Astrocyte of the spinal cord (primary cell): ENCODE measurements around the gene GPR78.

Experiments used
- DNase-seq: peaks from one replicate; pipeline ENCODE4 v3.0.0; 2011; ENCODE audit warnings: low read depth, low spot score
- H3K4me3 ChIP-seq: 2 replicates; pipeline ENCODE4 v1.5.1; 2011; ENCODE audit warnings: low read depth, mild to moderate bottlenecking, low read length, moderate library complexity
- in situ Hi-C: cut with HindIII; loops from 2 replicates; pipeline ENCODE4 v1.10.0; 2017; ENCODE audit warnings: low sequenced_read_pairs
- TF ChIP-seq, protein P1 (sequence below): IDR thresholded peaks from 2 replicates; pipeline ENCODE4 v1.5.1; 2012; ENCODE audit warnings: low read depth, mild to moderate bottlenecking, low read length, inconsistent platforms

Gene GPR78

GRCh38 chr4:8597319-8597718, 17.1 kb downstream of the GPR78 start:
- in situ Hi-C loops, result no loop called here
- TF ChIP-seq, protein P1, sequence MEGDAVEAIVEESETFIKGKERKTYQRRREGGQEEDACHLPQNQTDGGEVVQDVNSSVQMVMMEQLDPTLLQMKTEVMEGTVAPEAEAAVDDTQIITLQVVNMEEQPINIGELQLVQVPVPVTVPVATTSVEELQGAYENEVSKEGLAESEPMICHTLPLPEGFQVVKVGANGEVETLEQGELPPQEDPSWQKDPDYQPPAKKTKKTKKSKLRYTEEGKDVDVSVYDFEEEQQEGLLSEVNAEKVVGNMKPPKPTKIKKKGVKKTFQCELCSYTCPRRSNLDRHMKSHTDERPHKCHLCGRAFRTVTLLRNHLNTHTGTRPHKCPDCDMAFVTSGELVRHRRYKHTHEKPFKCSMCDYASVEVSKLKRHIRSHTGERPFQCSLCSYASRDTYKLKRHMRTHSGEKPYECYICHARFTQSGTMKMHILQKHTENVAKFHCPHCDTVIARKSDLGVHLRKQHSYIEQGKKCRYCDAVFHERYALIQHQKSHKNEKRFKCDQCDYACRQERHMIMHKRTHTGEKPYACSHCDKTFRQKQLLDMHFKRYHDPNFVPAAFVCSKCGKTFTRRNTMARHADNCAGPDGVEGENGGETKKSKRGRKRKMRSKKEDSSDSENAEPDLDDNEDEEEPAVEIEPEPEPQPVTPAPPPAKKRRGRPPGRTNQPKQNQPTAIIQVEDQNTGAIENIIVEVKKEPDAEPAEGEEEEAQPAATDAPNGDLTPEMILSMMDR, result no peak
- DNase-seq, result no peak
- no peak overlapping the region for H3K4me3 ChIP-seq

GRCh38 chr4:8597791-8598190, 17.6 kb downstream of the GPR78 start:
- DNase-seq, result no peak
- TF ChIP-seq, protein P1, result no peak

DNA sequence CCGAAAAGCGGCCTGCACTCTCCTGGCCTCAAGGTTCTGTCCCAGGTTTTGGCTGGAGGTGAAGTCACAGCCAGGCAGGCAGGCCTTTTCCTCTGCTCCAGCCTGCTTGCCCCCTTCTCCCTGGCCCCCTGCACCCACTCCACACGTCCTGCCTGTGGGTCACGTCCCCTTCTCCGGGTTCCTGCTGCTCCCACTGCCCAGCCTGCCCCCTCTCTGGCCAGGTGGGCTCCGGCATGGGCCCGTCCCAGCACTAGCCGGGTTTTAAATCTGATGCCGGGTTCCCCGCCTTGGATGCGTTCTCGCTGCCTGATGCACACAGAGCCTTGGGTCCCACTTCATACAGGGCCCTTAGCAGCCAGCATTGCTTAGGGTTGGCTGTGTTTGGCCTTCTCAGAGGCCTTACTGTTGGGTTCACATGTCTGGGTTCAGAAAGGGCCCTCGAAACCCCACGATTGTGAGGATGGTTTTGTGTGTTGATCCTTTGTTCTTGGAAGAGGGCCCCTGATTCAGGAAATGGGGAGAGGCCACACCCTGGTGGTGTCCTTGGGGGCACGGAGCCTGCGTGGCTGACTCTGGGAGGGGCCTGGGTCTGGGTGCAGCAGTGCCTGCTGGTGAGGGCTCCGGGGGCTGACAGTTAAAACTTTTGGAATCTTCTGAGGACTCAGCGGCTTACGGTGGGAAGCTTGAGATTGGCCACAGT, 18.3 kb downstream of the GPR78 start:
- H3K4me3 ChIP-seq, result no peak overlapping the region
- TF ChIP-seq, protein P1, result no peak
- in situ Hi-C loops, result no loop called here

More at GRCh38 chr4:8597791-8598190, 17.6 kb downstream of the GPR78 start:
- in situ Hi-C loops, result no loop called here
- no peak overlapping the region for H3K4me3 ChIP-seq

GRCh38 chr4:8599091-8599460, 18.9 kb downstream of the GPR78 start:
- TF ChIP-seq, protein P1, result no peak
- no peak for DNase-seq
- H3K4me3 ChIP-seq, result no peak overlapping the region
- in situ Hi-C loops, result no loop called here

More for the DNA sequence above, 18.3 kb downstream of the GPR78 start:
- no peak for DNase-seq

GRCh38 chr4:8599657-8600056, 19.5 kb downstream of the GPR78 start:
- TF ChIP-seq, protein P1, result no peak
- peak; percentile 91 for DNase-seq
- no peak overlapping the region for H3K4me3 ChIP-seq
- in situ Hi-C loops, result no loop called here

GRCh38 chr4:8600266-8600665, 20.1 kb downstream of the GPR78 start:
- H3K4me3 ChIP-seq, result no peak overlapping the region
- in situ Hi-C loops, result no loop called here
- DNase-seq, result no peak
- TF ChIP-seq, protein P1, result no peak
